GM20000 (cell line): ENCODE data around the gene NGFR.

Source experiments
- DNase-seq: peaks from one replicate; pipeline ENCODE4 v3.0.0; 2012; ENCODE audit warnings: low spot score
- CTCF ChIP-seq: IDR thresholded peaks from 2 replicates; pipeline ENCODE4 v1.5.1; 2012; ENCODE audit warnings: mild to moderate bottlenecking, control low read depth; ENCODE audit errors: extremely low read depth, missing control alignments

The NGFR gene

GRCh38 chr17:49523706-49524472, 28.8 kb downstream of the NGFR start:
- TF ChIP-seq CTCF: no peak
- DNase-seq: peak; percentile 7

GRCh38 chr17:49524473-49525359, 29.6 kb downstream of the NGFR start:
- no peak for TF ChIP-seq CTCF
- DNase-seq: no peak

GRCh38 chr17:49525831-49526741, 31.0 kb downstream of the NGFR start:
- DNase-seq: no peak
- TF ChIP-seq CTCF: no peak

- no peak for DNase-seq
- no peak for TF ChIP-seq CTCF
These were observed 33.0 kb downstream of the NGFR start for GRCh38 chr17:49527927-49528651.

- DNase-seq: no peak
- TF ChIP-seq CTCF: no peak
These were observed 33.9 kb downstream of the NGFR start for GRCh38 chr17:49528966-49529365.

GRCh38 chr17:49530118-49530517, 35.0 kb downstream of the NGFR start:
- DNase-seq: no peak
- TF ChIP-seq CTCF: no peak
